ENCODE results near the gene LRRC23.

Gene LRRC23

DNA sequence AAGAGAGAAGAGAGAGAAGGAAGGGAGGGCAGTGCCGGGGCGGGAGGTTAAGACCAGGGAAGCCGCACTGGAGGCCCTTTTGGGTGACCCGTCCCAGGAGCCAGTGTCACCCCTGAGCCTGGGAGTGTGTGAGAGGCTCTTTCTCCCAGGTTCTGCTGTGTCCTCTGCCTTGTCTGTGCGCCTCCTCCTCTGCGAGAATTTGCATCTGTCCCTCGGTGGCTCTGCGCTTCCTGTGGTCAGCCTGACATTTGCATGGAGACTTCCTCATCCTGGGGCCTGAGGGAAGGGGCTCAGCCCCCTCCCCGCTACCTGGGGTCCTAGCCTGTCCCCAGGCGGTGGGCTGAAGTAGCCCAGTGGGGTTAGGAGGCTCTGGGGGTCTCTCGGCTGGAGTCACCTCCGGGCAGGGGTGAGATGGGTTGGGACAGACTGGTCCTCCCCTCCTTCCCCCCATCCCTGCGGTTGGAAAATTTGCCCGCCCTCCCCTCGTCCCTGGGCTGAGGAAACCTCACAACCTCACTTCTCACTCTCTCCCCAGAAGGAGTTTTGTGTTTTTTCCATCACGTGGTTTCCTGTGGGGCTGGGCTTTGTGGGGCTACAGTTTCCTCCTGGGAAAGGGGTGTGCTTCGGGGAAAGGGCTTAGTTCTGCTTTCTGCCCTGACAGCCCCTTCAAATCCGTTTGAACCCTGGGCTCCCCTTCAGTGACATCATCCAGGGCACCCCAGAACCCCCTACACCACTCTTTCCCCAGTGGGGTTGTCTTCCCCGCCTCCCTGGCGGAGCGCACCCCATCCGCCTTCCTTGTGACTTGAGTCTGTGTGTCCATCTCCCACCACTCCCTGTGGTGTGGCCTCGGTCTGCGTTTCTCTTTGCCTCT is 49.1 kb downstream of the LRRC23 start:
- DNase-seq = no peak
- Histone ChIP-seq H3K27ac (no peak overlapping the region), H3K27me3 (replicated peaks) (no peaks in the 10 kb centered on the region), H3K4me3 (ENCODE audit: low read depth, low read length) (no peak overlapping the region), H3K36me3 (replicated peaks) (no peaks in the 10 kb centered on the region)
- TF ChIP-seq, protein P1, sequence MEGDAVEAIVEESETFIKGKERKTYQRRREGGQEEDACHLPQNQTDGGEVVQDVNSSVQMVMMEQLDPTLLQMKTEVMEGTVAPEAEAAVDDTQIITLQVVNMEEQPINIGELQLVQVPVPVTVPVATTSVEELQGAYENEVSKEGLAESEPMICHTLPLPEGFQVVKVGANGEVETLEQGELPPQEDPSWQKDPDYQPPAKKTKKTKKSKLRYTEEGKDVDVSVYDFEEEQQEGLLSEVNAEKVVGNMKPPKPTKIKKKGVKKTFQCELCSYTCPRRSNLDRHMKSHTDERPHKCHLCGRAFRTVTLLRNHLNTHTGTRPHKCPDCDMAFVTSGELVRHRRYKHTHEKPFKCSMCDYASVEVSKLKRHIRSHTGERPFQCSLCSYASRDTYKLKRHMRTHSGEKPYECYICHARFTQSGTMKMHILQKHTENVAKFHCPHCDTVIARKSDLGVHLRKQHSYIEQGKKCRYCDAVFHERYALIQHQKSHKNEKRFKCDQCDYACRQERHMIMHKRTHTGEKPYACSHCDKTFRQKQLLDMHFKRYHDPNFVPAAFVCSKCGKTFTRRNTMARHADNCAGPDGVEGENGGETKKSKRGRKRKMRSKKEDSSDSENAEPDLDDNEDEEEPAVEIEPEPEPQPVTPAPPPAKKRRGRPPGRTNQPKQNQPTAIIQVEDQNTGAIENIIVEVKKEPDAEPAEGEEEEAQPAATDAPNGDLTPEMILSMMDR (IDR thresholded peaks at IDR 0.05; ENCODE audit: low read depth, low read length, missing control alignments) = no peak
- in situ Hi-C loops (cut with HindIII; ENCODE audit: low pct_ligation_motif_present, low sequenced_read_pairs) = no loop called here

DNA sequence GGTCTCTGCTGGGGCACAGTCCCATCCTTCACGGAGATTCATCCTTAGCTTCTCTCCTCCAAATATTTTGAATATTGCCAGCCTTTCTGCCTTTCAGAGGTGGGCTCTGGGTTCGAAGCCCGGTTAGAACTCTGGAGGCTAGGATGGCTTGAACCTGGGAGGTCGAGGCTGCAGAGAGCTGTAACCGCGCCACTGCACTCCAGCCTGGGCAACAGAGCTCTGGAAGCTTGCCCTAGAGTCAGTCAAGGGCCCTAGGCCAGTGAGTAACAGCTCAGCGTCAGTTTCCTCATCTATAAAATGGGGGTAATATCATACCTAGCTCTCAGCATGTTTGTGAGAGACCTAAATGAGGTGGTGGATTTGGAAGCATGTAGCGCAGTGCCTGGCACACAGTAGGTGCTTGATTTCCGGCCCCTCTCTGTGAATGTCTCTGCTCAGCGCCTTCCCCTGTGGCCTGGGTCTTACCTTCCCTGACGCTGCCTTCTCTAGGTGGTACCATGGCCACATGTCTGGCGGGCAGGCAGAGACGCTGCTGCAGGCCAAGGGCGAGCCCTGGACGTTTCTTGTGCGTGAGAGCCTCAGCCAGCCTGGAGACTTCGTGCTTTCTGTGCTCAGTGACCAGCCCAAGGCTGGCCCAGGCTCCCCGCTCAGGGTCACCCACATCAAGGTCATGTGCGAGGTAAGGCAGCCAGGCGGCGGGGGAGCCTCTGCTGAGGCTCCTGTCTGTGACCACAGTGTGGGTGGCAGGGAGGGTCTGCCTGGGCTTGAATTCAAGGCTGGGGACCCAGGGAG is 49.9 kb downstream of the LRRC23 start:
- Histone ChIP-seq H3K4me3 (ENCODE audit: low read depth, low read length) (no peak overlapping the region), H3K27ac (no peak overlapping the region), H3K27me3 (replicated peaks) (no peaks in the 10 kb centered on the region), H3K36me3 (replicated peaks) (no peaks in the 10 kb centered on the region)
- no peak for DNase-seq
- in situ Hi-C loops (cut with HindIII; ENCODE audit: low pct_ligation_motif_present, low sequenced_read_pairs) = no loop called here
- TF ChIP-seq, protein P1 (IDR thresholded peaks at IDR 0.05; ENCODE audit: low read depth, low read length, missing control alignments) = no peak

DNA sequence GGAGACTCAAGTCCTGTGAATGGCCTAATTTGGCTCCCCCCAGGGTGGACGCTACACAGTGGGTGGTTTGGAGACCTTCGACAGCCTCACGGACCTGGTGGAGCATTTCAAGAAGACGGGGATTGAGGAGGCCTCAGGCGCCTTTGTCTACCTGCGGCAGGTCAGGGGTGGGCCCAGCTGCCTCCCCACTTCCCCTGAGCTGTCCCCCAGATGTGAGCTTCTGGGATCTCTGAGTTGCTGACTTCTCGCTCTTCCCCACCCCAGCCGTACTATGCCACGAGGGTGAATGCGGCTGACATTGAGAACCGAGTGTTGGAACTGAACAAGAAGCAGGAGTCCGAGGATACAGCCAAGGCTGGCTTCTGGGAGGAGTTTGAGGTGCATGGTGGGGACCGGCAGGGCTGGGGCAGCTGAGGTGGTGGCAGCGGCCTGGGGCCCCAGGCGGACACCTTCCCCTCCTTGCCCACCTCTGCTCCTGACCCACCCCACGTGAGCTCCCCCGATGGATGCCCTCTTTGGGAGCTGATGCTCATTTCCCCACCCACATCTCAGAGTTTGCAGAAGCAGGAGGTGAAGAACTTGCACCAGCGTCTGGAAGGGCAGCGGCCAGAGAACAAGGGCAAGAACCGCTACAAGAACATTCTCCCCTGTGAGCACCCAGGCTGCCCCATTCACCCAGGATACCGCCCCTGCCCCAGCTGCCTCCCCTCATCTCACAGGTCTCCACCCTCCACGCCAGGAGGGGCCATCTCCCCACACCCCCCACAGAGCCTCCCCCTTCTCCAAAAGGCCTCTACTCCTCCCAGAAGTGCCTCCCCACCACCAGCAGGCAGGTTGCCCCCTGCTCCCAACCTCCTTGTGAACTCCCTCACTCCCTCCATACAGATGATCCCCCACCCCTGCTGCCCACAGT is 50.7 kb downstream of the LRRC23 start:
- H3K27ac ChIP-seq = no peak overlapping the region
- no peaks in the 10 kb centered on the region for H3K36me3 ChIP-seq (replicated peaks)

DNA sequence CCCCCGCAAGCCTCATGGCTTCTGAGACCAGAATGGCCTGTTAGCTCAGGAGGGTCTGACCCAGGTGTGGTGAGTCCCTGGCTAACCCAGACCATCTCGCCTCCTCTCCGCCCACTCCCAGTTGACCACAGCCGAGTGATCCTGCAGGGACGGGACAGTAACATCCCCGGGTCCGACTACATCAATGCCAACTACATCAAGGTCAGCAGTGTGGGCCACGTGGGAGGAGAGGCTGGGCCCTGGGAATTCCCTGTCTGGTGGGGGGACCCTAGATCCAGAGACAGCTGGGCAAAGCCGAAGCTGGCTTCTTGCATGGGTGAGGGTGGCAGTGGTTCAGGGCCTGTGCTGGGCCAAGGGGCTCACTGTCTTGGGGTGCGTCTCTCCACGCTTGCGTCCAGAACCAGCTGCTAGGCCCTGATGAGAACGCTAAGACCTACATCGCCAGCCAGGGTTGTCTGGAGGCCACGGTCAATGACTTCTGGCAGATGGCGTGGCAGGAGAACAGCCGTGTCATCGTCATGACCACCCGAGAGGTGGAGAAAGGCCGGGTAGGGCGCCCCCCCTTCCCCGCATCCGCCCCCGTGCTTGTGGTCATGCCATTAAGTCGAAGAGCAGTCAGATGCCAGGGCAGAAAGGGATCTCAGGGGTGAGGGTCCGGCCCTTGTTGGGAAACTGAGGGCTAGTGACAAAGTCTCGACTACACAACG is 51.6 kb downstream of the LRRC23 start:
- Histone ChIP-seq H3K27ac (no peak overlapping the region), H3K27me3 (replicated peaks) (no peaks in the 10 kb centered on the region), H3K4me3 (ENCODE audit: low read depth, low read length) (no peak overlapping the region), H3K36me3 (replicated peaks) (no peaks in the 10 kb centered on the region)
- TF ChIP-seq, protein P1 (IDR thresholded peaks at IDR 0.05; ENCODE audit: low read depth, low read length, missing control alignments) = no peak
- DNase-seq = no peak
- in situ Hi-C loops (cut with HindIII; ENCODE audit: low pct_ligation_motif_present, low sequenced_read_pairs) = no loop called here

More for the DNA sequence above, 50.7 kb downstream of the LRRC23 start:
- no peak for DNase-seq
- no peaks in the 10 kb centered on the region for H3K27me3 ChIP-seq (replicated peaks)
- H3K4me3 ChIP-seq (ENCODE audit: low read depth, low read length) = no peak overlapping the region
- TF ChIP-seq, protein P1 (IDR thresholded peaks at IDR 0.05; ENCODE audit: low read depth, low read length, missing control alignments) = no peak
- in situ Hi-C loops (cut with HindIII; ENCODE audit: low pct_ligation_motif_present, low sequenced_read_pairs) = no loop called here

DNA sequence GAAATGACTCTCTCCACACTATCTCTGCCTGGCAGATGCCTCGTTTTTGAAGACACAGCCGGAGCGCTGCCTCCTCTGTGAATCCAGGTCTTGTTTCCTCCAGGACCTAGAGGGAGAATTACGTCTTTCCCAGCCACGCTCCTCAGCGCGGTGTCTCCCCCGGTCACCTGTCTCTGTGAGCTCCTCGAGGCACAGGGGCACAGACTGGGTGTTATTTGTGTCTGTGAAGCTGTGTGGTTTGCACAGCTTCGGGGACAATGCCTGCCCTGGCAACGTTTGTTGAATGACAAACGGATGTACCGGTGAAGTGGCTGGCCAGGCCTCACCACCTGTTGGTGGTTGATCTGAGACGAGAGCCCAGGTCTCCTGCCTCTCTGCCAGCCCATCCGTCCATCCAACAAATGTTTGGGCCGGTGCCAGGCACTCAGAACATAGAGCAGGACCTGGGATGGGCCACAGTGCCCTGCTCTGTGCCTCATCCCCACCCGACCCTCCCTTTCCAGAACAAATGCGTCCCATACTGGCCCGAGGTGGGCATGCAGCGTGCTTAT is 52.6 kb downstream of the LRRC23 start:
- Histone ChIP-seq H3K27ac (no peak overlapping the region), H3K36me3 (replicated peaks) (no peaks in the 10 kb centered on the region), H3K27me3 (replicated peaks) (no peaks in the 10 kb centered on the region), H3K4me3 (ENCODE audit: low read depth, low read length) (no peak overlapping the region)
- in situ Hi-C loops (cut with HindIII; ENCODE audit: low pct_ligation_motif_present, low sequenced_read_pairs) = no loop called here
- DNase-seq = no peak
- TF ChIP-seq, protein P1 (IDR thresholded peaks at IDR 0.05; ENCODE audit: low read depth, low read length, missing control alignments) = no peak

Data from brain microvascular endothelial cell (primary cell).